Breast epithelium (tissue), 3 donors: ENCODE results near the gene MAP3K21.

Experiments used
- CTCF ChIP-seq, 3 donors: fragments of 450-650 bp; IDR thresholded peaks; one replicate each; pipeline ENCODE4 v1.5.1; 2016 to 2017; ENCODE audit warnings: antibody characterized with exemption in 3 of 3, mild to moderate bottlenecking in 3 of 3, moderate library complexity in 3 of 3
- POLR2A ChIP-seq: fragments of 450-650 bp; IDR thresholded peaks from one replicate; pipeline ENCODE4 v1.6.1; 2016; ENCODE audit warnings: antibody characterized with exemption, mild to moderate bottlenecking, moderate library complexity
- POLR2AphosphoS5 ChIP-seq, 3 donors: sonication (generic); formaldehyde crosslinking; IDR thresholded peaks; one replicate each; pipeline ENCODE4 v1.6.1; 2017; ENCODE audit warnings: antibody characterized with exemption in 3 of 3

GRCh38 chr1:233381806-233382205 is 54.3 kb downstream of the MAP3K21 start:
- TF ChIP-seq CTCF (IDR thresholded peaks at IDR 0.05) (no peak), POLR2AphosphoS5 (IDR thresholded peaks at IDR 0.05) (no peak), POLR2A (no peak)
